Limb (tissue), 2 donors: ENCODE data around the gene SLCO2A1.
A peak's percentile ranks its signal among the peaks of the same experiment; 100 is the strongest.

ENCODE experiments used
- DNase-seq, 2 donors: peaks; one replicate each; pipeline ENCODE4 v3.0.0-alpha.2; 2016; ENCODE audit errors: extremely low spot score in 2 of 2

The SLCO2A1 gene

DNA sequence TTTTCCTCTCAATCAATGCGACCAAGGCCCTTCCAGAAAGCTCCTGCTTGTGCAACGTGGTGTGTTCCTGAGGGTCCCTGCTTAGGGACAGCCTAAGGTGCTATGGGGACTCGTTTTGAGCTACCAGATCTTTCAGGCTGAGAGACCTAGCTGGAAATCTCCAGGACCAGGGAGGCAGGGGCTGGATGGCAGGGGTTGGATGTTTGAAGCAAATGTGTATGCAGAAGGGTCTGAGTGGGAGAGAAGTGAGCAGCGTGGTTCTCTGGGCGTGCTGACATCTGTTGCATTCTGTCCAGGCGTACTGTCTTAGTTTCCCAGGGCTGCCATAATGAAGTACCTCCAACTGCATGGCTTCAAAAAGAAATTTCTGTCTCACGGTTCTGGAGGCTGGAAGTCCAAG, 31.7 kb upstream of the SLCO2A1 start:
- peak in 1 of 2 donors; percentile 3 for DNase-seq

DNA sequence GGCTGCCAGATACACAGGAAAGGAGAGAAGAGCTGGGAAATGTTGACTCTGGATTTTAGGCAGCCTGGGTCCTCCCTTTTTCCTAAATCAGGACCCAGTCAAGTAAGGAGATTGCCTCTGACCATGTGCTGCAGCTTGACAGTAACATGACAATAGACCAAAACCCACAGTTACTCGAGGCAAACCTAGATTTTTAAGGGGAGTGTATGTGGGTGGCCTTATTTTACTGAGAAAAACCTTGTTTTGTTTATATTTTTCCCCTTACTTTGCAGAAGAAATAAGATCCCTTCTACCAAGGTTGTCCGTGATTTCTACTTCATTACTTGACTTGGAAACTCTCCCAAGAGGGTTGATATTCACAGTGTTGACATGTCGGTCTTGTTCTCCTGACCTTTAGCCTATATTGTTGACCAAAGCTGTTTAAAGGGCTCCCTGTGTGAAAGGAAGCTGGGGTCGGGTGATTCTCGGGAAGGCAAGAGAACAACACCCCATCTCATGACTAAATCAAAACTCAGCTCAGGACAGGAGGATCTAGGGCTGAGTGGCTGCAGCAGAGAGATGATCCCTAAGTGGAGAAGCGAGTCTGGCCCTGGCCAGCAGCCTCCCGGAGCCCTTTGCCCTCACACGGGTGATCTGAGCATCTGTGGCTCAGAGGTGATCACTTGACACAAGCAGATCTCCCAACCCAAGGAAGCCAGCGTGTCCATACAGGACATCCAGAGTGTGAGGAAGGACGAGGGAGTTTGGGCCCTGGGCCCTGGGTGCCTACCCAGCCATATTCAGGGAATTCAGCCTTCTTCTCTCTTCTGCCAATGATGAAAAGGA, 31.0 kb upstream of the SLCO2A1 start:
- DNase-seq, result peak in 1 of 2 donors; percentile 17

- peak in 1 of 2 donors; percentile 18 for DNase-seq
These were observed 30.2 kb upstream of the SLCO2A1 start for GRCh38 chr3:134059671-134060560.

- peak in 1 of 2 donors; percentile 14 for DNase-seq
These were observed 29.4 kb upstream of the SLCO2A1 start for GRCh38 chr3:134059035-134059601.

GRCh38 chr3:134057654-134058110, 28.0 kb upstream of the SLCO2A1 start:
- peak in 1 of 2 donors; percentile 20 for DNase-seq

GRCh38 chr3:134057006-134057653, 27.4 kb upstream of the SLCO2A1 start:
- peak in 1 of 2 donors; percentile 19 for DNase-seq

DNA sequence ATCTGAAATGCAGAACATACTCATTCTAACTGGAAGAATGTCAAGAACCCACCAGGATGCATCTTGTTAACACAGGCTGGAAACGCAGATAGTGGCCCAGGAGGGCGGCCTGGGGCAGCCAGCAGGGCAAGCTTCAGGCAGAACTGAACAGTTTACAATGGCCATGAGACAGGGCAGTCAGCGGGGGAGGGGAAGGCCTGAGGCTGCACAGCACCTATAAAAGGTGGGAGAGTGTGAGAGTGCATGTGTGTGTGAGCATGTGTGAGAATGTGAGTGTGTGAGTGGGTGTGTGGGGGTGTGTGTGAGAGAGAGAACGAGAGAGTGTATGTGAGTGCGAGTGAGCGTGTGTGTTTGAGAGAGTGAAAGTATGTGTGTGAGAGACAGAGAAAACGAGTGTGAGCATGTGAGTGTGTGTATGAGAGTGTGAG, 26.8 kb upstream of the SLCO2A1 start:
- DNase-seq, result peak in 1 of 2 donors; percentile 21

GRCh38 chr3:134055661-134056060, 25.9 kb upstream of the SLCO2A1 start:
- DNase-seq, result peak in 1 of 2 donors; percentile 7

DNA sequence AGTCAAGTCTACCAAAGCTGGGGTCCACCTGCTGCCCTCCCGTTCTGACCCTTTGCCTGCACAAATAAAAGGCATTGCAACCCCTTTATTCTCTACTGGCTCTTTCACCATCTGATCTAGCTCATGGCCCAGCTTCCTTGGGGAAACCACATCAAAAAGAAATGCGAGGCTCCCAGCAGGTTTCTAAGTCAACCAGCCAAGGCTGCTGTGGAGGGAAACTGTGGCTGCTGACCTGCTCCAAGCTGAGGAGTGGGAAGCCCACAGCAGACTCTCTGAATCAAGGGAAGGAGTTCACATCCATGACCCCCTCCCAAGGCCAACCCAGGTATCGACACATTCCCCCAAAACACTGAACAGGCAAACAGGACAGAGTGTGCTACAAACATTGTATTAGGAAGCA, 25.2 kb upstream of the SLCO2A1 start:
- no peak for DNase-seq

DNA sequence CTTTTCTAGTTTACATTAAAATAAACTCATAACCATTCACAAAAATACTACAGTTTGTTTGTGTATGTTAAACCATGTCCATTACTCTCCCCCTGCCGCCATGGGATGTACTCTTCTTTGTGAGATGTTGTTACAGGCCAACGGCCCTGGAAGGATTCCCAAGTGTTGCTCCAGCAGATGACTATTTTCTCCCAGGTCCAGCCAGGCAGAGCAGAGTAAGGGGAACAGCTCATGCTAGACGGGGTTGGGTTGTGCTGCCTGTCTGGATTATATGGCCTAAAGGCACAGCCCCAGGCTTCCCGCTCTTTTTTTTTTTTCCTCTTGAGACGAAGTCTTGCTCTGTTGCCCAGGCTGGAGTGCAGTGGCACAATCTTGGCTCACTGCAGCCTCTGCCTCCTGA, 24.5 kb upstream of the SLCO2A1 start:
- no peak for DNase-seq

DNA sequence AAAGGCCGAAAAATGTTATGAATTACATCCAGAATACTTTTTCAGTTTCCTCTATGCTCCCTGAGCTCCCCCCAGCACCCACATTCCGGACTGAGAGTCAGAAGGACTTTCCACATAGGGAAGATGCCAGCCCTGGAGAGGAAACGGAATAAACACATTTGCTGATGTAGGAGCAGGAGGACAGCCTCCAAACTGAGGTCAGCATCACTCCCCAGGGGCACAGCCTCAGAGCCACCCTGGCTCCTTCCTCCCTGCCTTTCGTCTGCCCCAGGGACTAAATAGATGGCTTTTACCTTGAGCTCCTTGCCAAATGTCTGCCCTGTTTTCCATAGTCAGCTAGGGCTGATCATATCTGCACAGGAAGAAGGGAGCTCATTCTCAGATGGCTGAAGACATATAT, 22.6 kb upstream of the SLCO2A1 start:
- no peak for DNase-seq

- DNase-seq, result peak in 1 of 2 donors; percentile 3
These were observed 20.0 kb upstream of the SLCO2A1 start for GRCh38 chr3:134049676-134050075.

DNA sequence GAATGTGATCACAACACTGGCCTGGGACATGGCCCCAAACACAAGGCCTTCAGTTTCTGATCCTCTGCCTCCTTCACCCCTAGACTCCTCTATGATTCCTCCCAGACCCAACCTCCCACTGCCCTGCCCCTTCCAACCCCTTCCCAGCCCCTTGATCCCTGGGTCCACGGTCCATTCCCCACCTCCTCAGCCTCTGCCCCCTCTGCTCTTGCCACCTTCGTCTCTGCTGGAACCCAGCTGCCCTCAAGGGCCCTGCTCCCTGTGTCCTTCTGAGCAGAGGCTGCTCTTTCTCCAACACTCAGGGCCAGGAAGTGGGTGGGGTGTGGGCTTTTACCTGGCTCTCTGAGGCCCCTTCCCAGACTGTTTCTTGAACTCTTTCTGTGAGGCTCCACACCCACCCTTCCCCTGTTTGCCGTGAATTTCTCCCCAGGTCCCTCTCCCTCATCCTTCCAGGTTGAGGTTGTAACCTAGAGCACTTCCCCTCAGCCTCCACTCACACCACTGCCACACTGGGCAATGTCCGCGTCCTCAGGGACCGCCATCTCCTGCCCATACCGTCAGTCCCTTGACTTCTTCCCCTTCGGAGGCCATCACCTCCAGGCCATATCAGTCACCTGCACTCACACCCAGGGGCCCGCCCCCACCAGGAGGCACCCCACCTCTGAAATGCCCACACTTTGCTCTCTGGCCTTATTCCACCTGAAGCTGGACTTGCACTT, 18.7 kb upstream of the SLCO2A1 start:
- DNase-seq, result peak in 1 of 2 donors; percentile 12

DNA sequence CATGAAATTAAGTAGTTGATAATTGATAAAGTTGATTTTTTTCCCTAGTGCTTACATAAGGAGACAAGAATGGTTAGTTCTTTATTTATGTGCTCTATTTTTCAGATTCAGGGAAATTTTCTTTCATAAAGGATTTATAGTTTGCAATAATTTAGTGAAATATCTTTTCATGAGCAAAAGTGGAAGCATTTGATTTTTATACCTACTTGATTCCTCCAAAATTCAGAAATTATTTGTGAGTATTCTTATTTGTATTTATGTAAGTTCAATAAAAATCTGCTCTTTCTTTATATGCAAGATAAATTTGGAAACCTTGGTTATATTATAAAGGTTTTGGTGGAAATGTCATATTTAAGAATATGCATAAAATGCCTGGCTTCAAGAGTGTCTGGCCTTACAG, 14.7 kb upstream of the SLCO2A1 start:
- no peak for DNase-seq

GRCh38 chr3:134040066-134040465, 10.3 kb upstream of the SLCO2A1 start:
- no peak for DNase-seq

DNA sequence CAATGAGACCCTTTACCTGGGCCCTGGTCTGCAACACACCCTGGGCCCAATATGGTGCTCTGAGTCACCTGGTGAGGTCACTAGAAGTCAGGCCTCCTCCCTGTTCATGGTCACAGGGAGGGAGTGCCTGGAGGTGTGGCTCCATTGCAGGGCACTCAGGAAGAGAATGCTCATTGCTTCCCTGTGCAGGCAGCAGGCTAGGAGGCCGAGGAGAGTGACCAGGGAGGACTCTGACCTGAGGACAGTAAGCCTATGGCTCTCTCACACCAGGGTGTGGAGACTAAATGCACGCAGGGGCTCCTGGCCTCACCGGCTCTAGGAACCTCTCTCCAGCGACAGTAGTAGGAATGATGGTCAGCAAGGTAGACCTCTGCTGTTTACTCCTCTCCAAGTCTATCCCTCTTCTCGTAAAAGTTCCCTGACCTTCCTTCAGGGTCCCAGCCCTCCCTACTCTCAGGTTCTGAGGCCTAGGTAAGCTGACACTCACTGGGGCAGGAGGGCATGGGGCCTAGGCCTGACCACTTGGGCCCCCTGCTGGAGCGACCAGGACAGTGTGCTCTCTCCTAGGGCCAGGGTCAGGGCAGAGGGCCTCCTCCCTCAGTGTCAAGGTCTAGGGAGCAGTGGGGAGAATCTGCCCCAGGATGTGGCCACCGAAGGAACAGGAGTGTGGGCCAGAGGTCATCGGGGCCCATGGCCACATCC, 9.6 kb upstream of the SLCO2A1 start:
- no peak for DNase-seq

GRCh38 chr3:134038716-134039115, 9.0 kb upstream of the SLCO2A1 start:
- no peak for DNase-seq

- DNase-seq, result no peak
These were observed 8.4 kb upstream of the SLCO2A1 start for GRCh38 chr3:134038071-134038491.

- no peak for DNase-seq
These were observed 7.4 kb upstream of the SLCO2A1 start for GRCh38 chr3:134037168-134037567.

DNA sequence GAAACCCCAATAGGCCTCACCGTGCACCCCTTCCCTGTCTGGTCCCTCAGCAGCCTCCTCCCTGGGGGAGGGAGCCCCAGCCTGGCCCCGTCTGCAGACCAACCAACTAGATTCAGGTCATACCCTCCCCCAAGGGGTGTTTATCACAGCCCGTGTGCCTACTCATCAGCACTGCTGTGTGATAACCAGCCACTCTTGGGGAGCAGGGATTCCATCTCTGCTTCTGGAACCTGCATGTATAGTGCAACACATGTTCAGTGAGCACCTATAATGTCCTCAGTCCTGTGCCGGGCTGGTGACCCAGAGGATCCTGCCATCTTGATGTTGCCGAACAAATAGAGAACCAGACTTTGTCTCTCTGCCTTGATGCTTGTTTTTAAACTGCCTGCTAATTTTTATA, 6.6 kb upstream of the SLCO2A1 start:
- no peak for DNase-seq
